Stomach (tissue), 9 donors: Measurements from ENCODE around the gene MTREX. TPM values are rescaled to one million over a fixed set of nuclear protein-coding genes. Genes with fewer than 3 reads are reported as not detected.

ENCODE experiments used
- DNase-seq, 2 donors: peaks; one replicate each; pipeline versions ENCODE4 v3.0.0 to v3.0.0-alpha.2; 2013 to 2019
- H3K27ac ChIP-seq, 5 donors: fragments of 200-600 bp in 4 of 5; sonication (generic) in 4 of 5; one replicate each; pipeline ENCODE4 v1.5.1; 2013 to 2019; ENCODE audit warnings: mild to moderate bottlenecking in 1 of 5, moderate library complexity in 1 of 5
- H3K27me3 ChIP-seq, 3 donors: fragments of 200-600 bp; sonication (generic); one replicate each; pipeline ENCODE4 v1.5.1; 2017 to 2019; ENCODE audit warnings: mixed run types in 1 of 3
- H3K36me3 ChIP-seq, 4 donors: fragments of 200-600 bp; sonication (generic); 1 replicate in 3 of 4; 2 replicates in 1 of 4; pipeline ENCODE4 v1.5.1; 2016 to 2019
- H3K4me1 ChIP-seq, 4 donors: fragments of 200-600 bp; sonication (generic); one replicate each; pipeline ENCODE4 v1.5.1; 2016 to 2019
- H3K4me3 ChIP-seq, 4 donors: fragments of 200-600 bp; sonication (generic) in 3 of 4; one replicate each; pipeline ENCODE4 v1.5.1; 2016 to 2019; ENCODE audit warnings: mild to moderate bottlenecking in 1 of 4
- H3K9me3 ChIP-seq, 4 donors: fragments of 200-600 bp; sonication (generic); one replicate each; pipeline ENCODE4 v1.5.1; 2016 to 2019
- EP300 ChIP-seq: sonication (generic); formaldehyde crosslinking; IDR thresholded peaks from one replicate; pipeline ENCODE4 v1.6.1; 2017; ENCODE audit warnings: antibody characterized with exemption
- POLR2A ChIP-seq, 4 donors: fragments of 450-650 bp; IDR thresholded peaks; one replicate each; pipeline ENCODE4 v1.6.1; 2016; ENCODE audit warnings: antibody characterized with exemption in 4 of 4, control low read depth in 2 of 4, mild to moderate bottlenecking in 1 of 4, moderate library complexity in 1 of 4
- POLR2AphosphoS5 ChIP-seq, 3 donors: sonication (generic); formaldehyde crosslinking; IDR thresholded peaks; one replicate each; pipeline ENCODE4 v1.6.1; 2016; ENCODE audit warnings: antibody characterized with exemption in 3 of 3
- whole genome bisulfite sequencing, 5 donors: extraction: QIAGEN DNeasy Blood & Tissue Kit in 3 of 5; methylation state at CpG; one replicate each; pipeline versions ENCODE4 v1.1.5 to v1.1.7; 2013 to 2018; 5-methylcytosine and 5-hydroxymethylcytosine counted together
- intact Hi-C: fragments of 100-400 bp; cut with DNase I; formaldehyde crosslinking; loops from one replicate; pipeline ENCODE4 v1.15.1; 2023; ENCODE audit warnings: low total_unique reads
- polyA plus RNA-seq, 3 donors: library from polyadenylated mRNA; stranded (reverse); fragments of 200-250 nt; gene quantifications; one replicate each; pipeline ENCODE4 v1.2.3, GENCODE V29; 2013
- total RNA-seq, 5 donors: library from RNA; depleted of rRNA; stranded (reverse); fragments of >200 nt; gene quantifications; one replicate each; pipeline versions ENCODE4 v1.1.0 to v1.2.3, GENCODE V29; 2014 to 2016
- TF ChIP-seq, protein P1 (sequence below), 7 experiments: fragments of 450-650 bp in 4 of 7; fragments of 200-600 bp in 3 of 7; sonication (generic) in 3 of 7; IDR thresholded peaks; one replicate each; pipeline ENCODE4 v1.5.1; 2016 to 2019; ENCODE audit warnings: antibody characterized with exemption in 7 of 7, control low read depth in 2 of 7, mild to moderate bottlenecking in 1 of 7
- donor health status: healthy with polysubstance abuse.
- donor health status: Bipolar disorder and iron deficiency.
- donor health status: healthy.

The MTREX gene
- total and polyA plus RNA-seq, 8 donors, result 13.6 to 138 (median 30.3) TPM

DNA sequence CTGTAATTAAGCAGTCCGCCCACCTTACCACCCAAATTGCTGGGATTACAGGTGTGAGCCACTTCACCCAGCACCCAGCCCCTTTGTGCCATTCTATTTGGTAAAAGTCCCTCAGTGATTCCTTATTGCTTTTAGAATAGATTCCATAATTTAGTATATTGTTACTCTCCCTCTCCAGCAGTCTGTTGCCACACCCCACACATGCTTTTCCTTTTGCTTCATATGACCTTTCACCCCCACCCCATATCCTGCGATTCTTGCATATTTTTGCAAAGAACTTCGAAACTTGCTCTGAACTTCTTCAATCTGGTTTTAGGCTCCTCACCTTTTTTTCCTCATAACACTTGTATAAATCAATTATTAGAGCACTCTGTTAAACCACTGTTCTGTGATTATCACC is 100.2 kb downstream of the MTREX start:
- no peak overlapping the region for H3K4me3 ChIP-seq
- no peak overlapping the region for H3K27ac ChIP-seq
- H3K9me3 ChIP-seq, result no peaks in the 10 kb centered on the region
- no peaks in the 10 kb centered on the region for H3K27me3 ChIP-seq
- 79 to 87% (median 81%) methylated on average over 3 of the region's 3 CpGs for WGBS, 5 donors
- no peak for DNase-seq
- intact Hi-C loops, result loop anchor here (5.0 kb wide), 1 partner anchor 284 kb away; no protein-coding TSS in a partner anchor
- peaks cover 0 to 10% (median 0%) of the 10 kb centered on the region in 4 donors for H3K4me1 ChIP-seq
- no peak for TF ChIP-seq POLR2A (IDR thresholded peaks at IDR 0.05)
- TF ChIP-seq EP300, result no peak
- TF ChIP-seq, protein P1, sequence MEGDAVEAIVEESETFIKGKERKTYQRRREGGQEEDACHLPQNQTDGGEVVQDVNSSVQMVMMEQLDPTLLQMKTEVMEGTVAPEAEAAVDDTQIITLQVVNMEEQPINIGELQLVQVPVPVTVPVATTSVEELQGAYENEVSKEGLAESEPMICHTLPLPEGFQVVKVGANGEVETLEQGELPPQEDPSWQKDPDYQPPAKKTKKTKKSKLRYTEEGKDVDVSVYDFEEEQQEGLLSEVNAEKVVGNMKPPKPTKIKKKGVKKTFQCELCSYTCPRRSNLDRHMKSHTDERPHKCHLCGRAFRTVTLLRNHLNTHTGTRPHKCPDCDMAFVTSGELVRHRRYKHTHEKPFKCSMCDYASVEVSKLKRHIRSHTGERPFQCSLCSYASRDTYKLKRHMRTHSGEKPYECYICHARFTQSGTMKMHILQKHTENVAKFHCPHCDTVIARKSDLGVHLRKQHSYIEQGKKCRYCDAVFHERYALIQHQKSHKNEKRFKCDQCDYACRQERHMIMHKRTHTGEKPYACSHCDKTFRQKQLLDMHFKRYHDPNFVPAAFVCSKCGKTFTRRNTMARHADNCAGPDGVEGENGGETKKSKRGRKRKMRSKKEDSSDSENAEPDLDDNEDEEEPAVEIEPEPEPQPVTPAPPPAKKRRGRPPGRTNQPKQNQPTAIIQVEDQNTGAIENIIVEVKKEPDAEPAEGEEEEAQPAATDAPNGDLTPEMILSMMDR (IDR thresholded peaks at IDR 0.05), result no peak
- TF ChIP-seq POLR2AphosphoS5 (IDR thresholded peaks at IDR 0.05), result no peak
- H3K36me3 ChIP-seq, result peaks cover 0 to 59% (median 55%) of the 10 kb centered on the region in 4 donors

DNA sequence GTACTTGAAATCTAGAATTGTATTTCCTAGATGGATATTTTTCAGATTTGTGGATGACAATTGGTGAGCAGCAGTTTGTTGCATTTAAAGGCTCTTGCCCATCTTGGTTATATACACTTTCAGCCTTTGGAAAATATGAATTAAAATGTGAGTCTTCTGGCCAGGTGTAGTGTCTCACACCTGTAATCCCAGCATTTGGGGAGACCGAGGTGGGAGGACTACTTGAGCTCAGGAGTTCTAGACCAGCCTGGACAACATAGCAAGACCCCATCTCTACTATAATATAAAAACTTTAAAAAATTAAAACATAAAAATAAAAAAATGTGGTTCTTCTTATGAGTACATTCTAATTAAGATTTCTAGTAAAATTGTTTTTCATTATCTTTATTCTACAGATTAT is 102.0 kb downstream of the MTREX start:
- Histone ChIP-seq H3K4me3 (no peak overlapping the region), H3K4me1 (peaks cover 0 to 25% (median 6%) of the 10 kb centered on the region in 4 donors), H3K27ac (no peak overlapping the region), H3K9me3 (no peaks in the 10 kb centered on the region), H3K36me3 (peaks cover 0 to 50% (median 43%) of the 10 kb centered on the region in 4 donors), H3K27me3 (no peaks in the 10 kb centered on the region)
- TF ChIP-seq, protein P1 (IDR thresholded peaks at IDR 0.05), result no peak
- TF ChIP-seq POLR2A (IDR thresholded peaks at IDR 0.05), result no peak
- TF ChIP-seq EP300, result no peak
- TF ChIP-seq POLR2AphosphoS5 (IDR thresholded peaks at IDR 0.05), result no peak
- intact Hi-C loops, result loop anchor here (5.0 kb wide), 1 partner anchor 283 kb away; no protein-coding TSS in a partner anchor
- WGBS, 5 donors, result 85 to 100% (median 96%) methylated on average over 1 of the region's 1 CpG
- no peak for DNase-seq

DNA sequence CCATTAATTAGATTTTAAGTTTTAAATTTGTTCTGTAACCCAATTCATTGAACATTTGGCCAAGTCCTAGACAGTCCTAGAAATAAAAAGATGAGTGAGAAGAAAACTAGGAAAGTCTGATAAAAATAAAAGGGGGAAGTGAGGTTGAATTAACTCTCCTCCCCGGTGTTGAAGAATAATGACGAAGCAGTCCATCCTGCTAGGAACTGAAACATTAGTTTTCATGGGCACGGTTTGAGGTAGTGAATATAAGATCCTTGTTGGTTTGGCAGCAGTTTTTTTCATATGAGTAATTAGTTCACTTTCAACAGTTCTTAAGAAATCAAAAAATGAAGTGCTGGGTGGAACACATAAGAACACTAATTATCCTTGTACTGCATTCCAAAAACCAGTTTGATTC is 103.1 kb downstream of the MTREX start:
- H3K27me3 ChIP-seq, result no peaks in the 10 kb centered on the region
- TF ChIP-seq POLR2A (IDR thresholded peaks at IDR 0.05) (no peak), POLR2AphosphoS5 (IDR thresholded peaks at IDR 0.05) (no peak), EP300 (no peak)
- TF ChIP-seq, protein P1 (IDR thresholded peaks at IDR 0.05), result no peak
- DNase-seq, result no peak
- H3K4me1 ChIP-seq, result peaks cover 0 to 28% (median 14%) of the 10 kb centered on the region in 4 donors
- WGBS, 5 donors, result 78 to 91% (median 80%) methylated on average over 3 of the region's 3 CpGs
- H3K9me3 ChIP-seq, result no peaks in the 10 kb centered on the region
- no peak overlapping the region for H3K4me3 ChIP-seq
- H3K27ac ChIP-seq, result no peak overlapping the region
- H3K36me3 ChIP-seq, result peaks cover 0 to 40% (median 36%) of the 10 kb centered on the region in 4 donors
- intact Hi-C loops, result no loop called here

DNA sequence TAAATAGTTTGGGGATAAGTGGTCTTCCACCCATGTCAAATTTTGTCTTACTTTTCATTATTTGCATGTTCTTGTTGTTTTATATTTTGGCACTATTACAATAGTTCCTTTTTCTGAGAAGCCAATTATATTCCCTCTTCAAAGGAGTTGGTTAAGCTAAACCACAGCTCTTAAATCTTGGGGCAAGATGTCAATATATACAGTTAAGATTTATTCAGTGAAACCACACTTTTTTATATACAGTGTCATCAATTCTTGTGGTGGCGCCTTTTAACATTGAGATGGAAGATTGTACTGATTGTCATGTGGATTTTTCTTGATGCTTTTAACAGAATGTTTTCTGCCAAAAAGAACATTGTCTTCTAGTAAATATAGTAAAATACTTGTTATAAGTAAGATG is 104.1 kb downstream of the MTREX start:
- TF ChIP-seq EP300 (no peak), POLR2A (IDR thresholded peaks at IDR 0.05) (no peak), POLR2AphosphoS5 (IDR thresholded peaks at IDR 0.05) (no peak)
- TF ChIP-seq, protein P1 (IDR thresholded peaks at IDR 0.05), result no peak
- Histone ChIP-seq H3K36me3 (peaks cover 0 to 36% (median 27%) of the 10 kb centered on the region in 4 donors), H3K9me3 (no peaks in the 10 kb centered on the region), H3K4me1 (peaks cover 0 to 36% (median 22%) of the 10 kb centered on the region in 4 donors), H3K4me3 (no peak overlapping the region), H3K27me3 (no peaks in the 10 kb centered on the region), H3K27ac (no peak overlapping the region)
- DNase-seq, result no peak
- intact Hi-C loops, result no loop called here
- 82 to 100% (median 94%) methylated on average over 1 of the region's 1 CpG for WGBS, 5 donors
